ENCODE measurements around the gene CLN6.

GRCh38 chr15:68199340-68199739, 30.2 kb downstream of the CLN6 start:
- TF ChIP-seq CTCF (IDR thresholded peaks at IDR 0.05; ENCODE audit: insufficient read depth, low read depth, low read length) (no peak), EZH2 (IDR thresholded peaks at IDR 0.05; ENCODE audit: insufficient read depth, low read length) (no peak)
